ENCODE data around the gene NUP210L. TPM values are rescaled to one million over a fixed set of nuclear protein-coding genes. Genes with fewer than 3 reads are reported as not detected.

Gene NUP210L
- total RNA-seq, 1 experiment from 2014 or later: 0.12 TPM

- TF ChIP-seq CTCF (IDR thresholded peaks at IDR 0.05; ENCODE audit: unreplicated experiment): no peak
- no TSS peak for BruUV-seq (replicated peaks)
- DNase-seq: peak; percentile 28
- H3K9me3 Mint-ChIP-seq (ENCODE audit: low read depth, unreplicated experiment): no peaks in the 10 kb centered on the region
- intact Hi-C loops (cut with micrococcal nuclease; ENCODE audit: unreplicated experiment): no loop called here
- peak overlapping the region; percentile 92 for H3K4me3 Mint-ChIP-seq (ENCODE audit: low read depth, unreplicated experiment)
- H3K27me3 Mint-ChIP-seq (ENCODE audit: unreplicated experiment): no peaks in the 10 kb centered on the region
- peak overlapping the region; percentile 35 for H3K27ac Mint-ChIP-seq (ENCODE audit: unreplicated experiment)
- peaks cover 61% of the 10 kb centered on the region for H3K4me1 Mint-ChIP-seq (ENCODE audit: low read depth, unreplicated experiment)
- peaks cover 71% of the 10 kb centered on the region for H3K36me3 Mint-ChIP-seq (ENCODE audit: insufficient read depth, unreplicated experiment)
- CTCF ChIA-PET: interaction anchor here (0.6 to 1.1 kb wide), 2 partner anchors 154 to 190 kb away, joined by 3 to 4 read pairs; partner anchors contain the start of gene RPS27
These were observed 25.2 kb upstream of the NUP210L start for GRCh38 chr1:154179946-154180687.

GRCh38 chr1:154178911-154179811 is 24.3 kb upstream of the NUP210L start:
- no peak for TF ChIP-seq CTCF (IDR thresholded peaks at IDR 0.05; ENCODE audit: unreplicated experiment)
- intact Hi-C loops (cut with micrococcal nuclease; ENCODE audit: unreplicated experiment): no loop called here
- Mint-ChIP-seq H3K4me1 (ENCODE audit: low read depth, unreplicated experiment) (peaks cover 61% of the 10 kb centered on the region), H3K27me3 (ENCODE audit: unreplicated experiment) (no peaks in the 10 kb centered on the region), H3K4me3 (ENCODE audit: low read depth, unreplicated experiment) (peak overlapping the region; percentile 92), H3K36me3 (ENCODE audit: insufficient read depth, unreplicated experiment) (peaks cover 80% of the 10 kb centered on the region), H3K9me3 (ENCODE audit: low read depth, unreplicated experiment) (no peaks in the 10 kb centered on the region), H3K27ac (ENCODE audit: unreplicated experiment) (peak overlapping the region; percentile 35)
- no peak for DNase-seq
- no TSS peak for BruUV-seq (replicated peaks)
- CTCF ChIA-PET: no interaction called here

- Mint-ChIP-seq H3K27me3 (ENCODE audit: unreplicated experiment) (no peaks in the 10 kb centered on the region), H3K9me3 (ENCODE audit: low read depth, unreplicated experiment) (no peaks in the 10 kb centered on the region), H3K4me1 (ENCODE audit: low read depth, unreplicated experiment) (peaks cover 53% of the 10 kb centered on the region), H3K27ac (ENCODE audit: unreplicated experiment) (peak overlapping the region; percentile 51), H3K36me3 (ENCODE audit: insufficient read depth, unreplicated experiment) (peaks cover 80% of the 10 kb centered on the region), H3K4me3 (ENCODE audit: low read depth, unreplicated experiment) (peak overlapping the region; percentile 27)
- BruUV-seq (replicated peaks): no TSS peak
- CTCF ChIA-PET: interaction anchor here (0.8 kb wide), 1 partner anchor 20 kb away, joined by 3 read pairs; no protein-coding TSS in a partner anchor
- intact Hi-C loops (cut with micrococcal nuclease; ENCODE audit: unreplicated experiment): no loop called here
- no peak for DNase-seq
- TF ChIP-seq CTCF (IDR thresholded peaks at IDR 0.05; ENCODE audit: unreplicated experiment): no peak
These were observed 23.1 kb upstream of the NUP210L start for GRCh38 chr1:154178013-154178412.

DNA sequence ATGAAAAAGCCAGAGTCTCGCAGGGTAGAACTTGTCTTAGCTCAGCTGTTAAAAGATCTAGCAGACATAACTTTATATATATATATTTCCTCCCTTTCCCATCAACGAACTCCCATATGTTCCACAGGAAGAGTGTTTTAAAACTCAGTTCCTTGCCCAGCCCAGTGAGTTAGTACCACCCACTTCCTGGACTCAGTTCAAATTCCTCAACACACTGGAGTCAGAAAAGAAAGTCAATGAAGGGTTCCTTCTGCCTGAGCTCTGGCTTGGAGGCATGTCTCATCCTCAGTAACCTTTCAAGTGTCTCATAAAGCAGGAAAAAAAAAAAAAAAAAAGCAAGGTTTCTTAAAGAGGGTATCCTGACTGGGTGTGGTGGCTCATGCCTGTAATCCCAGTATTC is 21.5 kb upstream of the NUP210L start:
- intact Hi-C loops (cut with micrococcal nuclease; ENCODE audit: unreplicated experiment): no loop called here
- no TSS peak for BruUV-seq (replicated peaks)
- Mint-ChIP-seq H3K9me3 (ENCODE audit: low read depth, unreplicated experiment) (no peaks in the 10 kb centered on the region), H3K27ac (ENCODE audit: unreplicated experiment) (peak overlapping the region; percentile 82), H3K36me3 (ENCODE audit: insufficient read depth, unreplicated experiment) (peaks cover 80% of the 10 kb centered on the region), H3K4me3 (ENCODE audit: low read depth, unreplicated experiment) (no peak overlapping the region), H3K27me3 (ENCODE audit: unreplicated experiment) (no peaks in the 10 kb centered on the region), H3K4me1 (ENCODE audit: low read depth, unreplicated experiment) (peaks cover 49% of the 10 kb centered on the region)
- CTCF ChIA-PET: interaction anchor here (0.8 kb wide), 1 partner anchor 25 kb away, joined by 3 read pairs; no protein-coding TSS in a partner anchor
- TF ChIP-seq CTCF (IDR thresholded peaks at IDR 0.05; ENCODE audit: unreplicated experiment): no peak
- peak; percentile 31 for DNase-seq

Data from Calu3 (cell line).